C4-2B (cell line): ENCODE results near the gene KAT6B.

ENCODE experiments used
- CTCF ChIP-seq: fragments of 450-650 bp; conservative IDR thresholded peaks from 2 replicates; pipeline ENCODE4 v1.5.1; 2017; ENCODE audit warnings: mild to moderate bottlenecking
- ZFX ChIP-seq: fragments of 450-650 bp; IDR thresholded peaks from 2 replicates; pipeline ENCODE4 v1.6.1; 2017

- TF ChIP-seq CTCF (no peak), ZFX (no peak)
Measured at GRCh38 chr10:74955796-74956195, 129.4 kb downstream of the KAT6B start.
